Stimulated activated CD4-positive, alpha-beta T cell treated with anti-CD3 and anti-CD28 coated beads, Interleukin-1b, Interleukin-23, amount 100 ng/mL, for 4 hours (primary cell): ENCODE data around the gene FAM83E.
"Not testable (repeated sequence)": the region's sequence is repeated elsewhere in the genome, so short reads cannot be mapped to it uniquely, and the experiment has no call there.

Source experiments
- DNase-seq, 2 donors: peaks; one replicate each; pipeline ENCODE4 v3.0.0-alpha.2; 2020; ENCODE audit warnings: low read depth in 2 of 2

FAM83E gene

DNA sequence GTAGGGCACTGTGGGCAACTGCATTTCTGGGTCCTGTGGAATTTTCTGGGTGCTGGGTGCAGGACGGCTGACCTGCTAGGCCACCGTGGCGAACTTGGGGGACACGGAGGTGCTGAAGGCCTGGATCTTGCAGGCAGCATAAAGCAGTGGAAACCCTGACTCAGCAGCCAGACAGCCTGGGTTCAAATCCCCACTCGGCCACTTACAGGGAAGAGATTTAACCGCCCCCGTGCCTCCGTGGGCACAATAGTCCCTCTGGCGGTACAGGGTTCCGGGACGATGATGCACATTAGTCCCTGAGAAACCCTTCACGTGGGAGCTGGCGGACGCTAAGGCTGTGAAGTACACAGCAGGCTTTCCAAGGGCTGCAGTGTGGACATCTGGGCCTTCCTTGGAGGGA, 3.0 kb downstream of the FAM83E start:
- no peak for DNase-seq

DNA sequence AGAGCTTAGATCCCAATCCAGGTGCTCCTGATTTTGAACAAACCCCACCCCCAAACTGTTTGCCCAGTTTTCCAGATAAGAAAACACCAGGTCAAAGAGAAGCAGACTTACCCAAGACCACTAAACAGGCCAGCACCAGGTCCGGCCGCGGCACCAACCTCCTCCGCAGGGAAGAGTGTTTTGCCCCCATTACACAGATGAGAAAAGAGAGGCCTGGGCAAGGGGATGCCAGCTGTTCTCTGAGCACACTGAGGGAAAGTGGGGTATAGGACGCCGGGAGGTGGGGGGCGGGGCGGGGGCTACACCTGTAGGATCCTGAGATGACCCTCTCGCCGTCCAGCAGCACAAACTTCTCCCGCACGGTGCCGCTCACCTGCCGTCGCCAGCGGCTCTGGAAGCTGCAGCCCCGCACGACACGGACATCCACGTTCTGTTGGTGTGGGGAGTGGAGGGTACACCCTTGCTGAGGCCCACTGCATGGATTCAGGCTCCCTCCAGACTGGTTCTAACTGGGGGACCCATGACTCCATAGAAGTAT, 5.2 kb downstream of the FAM83E start:
- DNase-seq, result no peak

- no peak for DNase-seq
Measured at GRCh38 chr19:48608798-48609263, 6.0 kb downstream of the FAM83E start.

DNA sequence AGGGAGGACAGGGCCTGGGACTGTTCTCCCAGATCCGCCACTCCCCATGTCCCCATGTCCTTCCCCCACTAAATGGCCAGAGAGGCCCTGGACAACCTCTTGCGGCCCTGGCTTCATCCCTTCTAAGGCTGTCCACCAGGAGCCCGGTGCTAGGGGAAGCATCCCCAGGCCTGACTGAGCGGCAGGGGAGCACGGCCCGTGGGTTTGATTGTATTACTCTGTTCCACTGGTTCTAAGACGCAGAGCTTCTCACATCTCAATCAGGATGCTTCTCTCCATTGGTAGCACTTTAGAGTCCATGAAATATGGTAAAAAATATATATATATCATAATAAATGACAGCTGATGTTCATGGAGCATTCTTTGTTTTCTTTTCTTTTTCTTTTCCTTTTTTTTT, 7.5 kb downstream of the FAM83E start:
- DNase-seq, result no peak

- no peak for DNase-seq
Measured at GRCh38 chr19:48606463-48607358, 8.2 kb downstream of the FAM83E start, which contains the start of gene SPACA4. Gene SPACA4, plus strand, starts transcription at chr19:48606742. Its CDS starts 237 bp downstream, at chr19:48606979.

GRCh38 chr19:48603850-48604249, 11.0 kb downstream of the FAM83E start:
- DNase-seq, result no peak

GRCh38 chr19:48603449-48603848, 11.4 kb downstream of the FAM83E start:
- DNase-seq, result no peak

- no peak for DNase-seq
Measured at GRCh38 chr19:48603001-48603400, 11.9 kb downstream of the FAM83E start.

DNA sequence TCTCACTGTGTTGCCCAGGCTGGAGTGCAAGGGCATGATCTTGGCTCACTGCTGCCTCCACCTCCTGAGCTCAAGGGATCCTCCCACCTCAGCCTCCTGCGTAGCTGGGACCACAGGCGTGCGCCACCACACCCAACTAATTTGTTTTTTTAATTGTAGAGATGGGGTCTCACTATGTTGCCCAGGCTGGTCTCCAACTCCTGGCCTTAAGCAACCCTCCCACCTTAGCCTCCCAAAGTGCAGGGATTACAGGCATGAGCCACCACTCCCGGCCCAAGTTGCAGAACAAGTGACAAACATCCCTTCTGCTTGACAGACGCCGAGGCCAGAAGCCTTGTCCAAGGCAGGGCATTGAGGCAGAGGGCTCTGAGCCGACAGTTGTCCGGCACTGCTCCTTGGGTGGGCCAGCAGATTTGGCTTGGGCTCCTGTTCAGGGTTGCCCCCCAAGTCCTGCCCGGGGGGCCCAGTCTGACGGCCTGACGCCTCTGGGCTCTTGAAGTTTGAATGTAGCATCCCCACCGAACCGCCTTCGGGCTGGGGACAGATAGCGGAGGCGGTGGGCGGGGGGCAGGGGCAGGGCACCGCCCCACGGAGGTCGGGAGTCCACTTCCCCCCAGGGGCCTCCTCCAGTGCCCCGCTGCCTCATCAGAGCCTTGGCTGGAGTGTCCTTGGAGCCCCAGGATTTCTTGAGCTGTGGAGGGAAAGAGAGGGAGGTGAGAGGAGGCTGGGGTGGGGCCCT, 14.0 kb downstream of the FAM83E start:
- DNase-seq, result no peak

DNA sequence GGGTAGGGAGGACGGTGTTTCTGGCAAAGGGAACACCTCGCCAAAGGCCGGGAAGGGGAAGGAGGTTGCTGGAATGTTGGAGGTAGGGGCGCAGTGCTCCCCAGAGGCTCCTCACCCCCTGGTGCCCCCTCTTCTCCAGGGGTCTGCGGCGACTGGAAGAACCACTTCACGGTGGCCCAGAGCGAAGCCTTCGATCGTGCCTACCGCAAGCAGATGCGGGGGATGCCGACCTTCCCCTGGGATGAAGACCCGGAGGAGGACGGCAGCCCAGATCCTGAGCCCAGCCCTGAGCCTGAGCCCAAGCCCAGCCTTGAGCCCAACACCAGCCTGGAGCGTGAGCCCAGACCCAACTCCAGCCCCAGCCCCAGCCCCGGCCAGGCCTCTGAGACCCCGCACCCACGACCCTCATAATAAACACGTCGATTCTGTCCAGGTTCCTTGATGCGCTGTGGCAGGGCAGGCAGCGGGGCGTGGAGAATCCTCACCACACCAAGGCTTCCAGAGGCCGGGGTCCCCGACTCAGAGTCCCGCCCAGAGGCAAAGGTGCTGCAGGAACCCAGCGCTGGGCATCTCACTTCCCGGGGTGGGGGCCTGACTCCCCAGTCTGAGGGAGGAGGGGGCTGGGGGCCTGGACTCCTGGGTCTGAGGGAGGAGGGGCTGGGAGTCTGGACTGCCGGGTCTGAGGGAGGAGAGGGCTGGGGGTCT, 15.7 kb downstream of the FAM83E start:
- DNase-seq, result no peak

GRCh38 chr19:48596679-48597465, 18.0 kb downstream of the FAM83E start:
- DNase-seq, result no peak

DNA sequence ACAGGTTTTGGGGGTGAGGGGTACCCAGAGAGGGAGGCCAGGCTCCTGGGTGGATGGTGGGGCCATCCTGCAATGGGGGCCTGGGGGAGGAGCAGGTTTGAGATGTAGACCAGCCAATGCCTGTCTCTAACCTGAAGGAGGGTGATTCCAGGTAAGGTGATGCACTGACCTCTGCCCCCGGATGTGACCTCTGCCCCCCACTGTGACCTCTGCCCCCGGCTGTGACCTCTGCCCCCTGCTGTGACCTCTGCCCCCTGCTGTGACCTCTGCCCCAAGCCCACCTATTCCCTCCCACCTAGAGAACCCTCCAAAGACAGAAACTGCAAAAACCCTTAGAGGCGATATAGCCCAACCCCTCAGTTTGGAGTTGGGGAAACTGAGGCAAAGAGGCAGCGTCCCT, 18.6 kb downstream of the FAM83E start:
- DNase-seq, result no peak

DNA sequence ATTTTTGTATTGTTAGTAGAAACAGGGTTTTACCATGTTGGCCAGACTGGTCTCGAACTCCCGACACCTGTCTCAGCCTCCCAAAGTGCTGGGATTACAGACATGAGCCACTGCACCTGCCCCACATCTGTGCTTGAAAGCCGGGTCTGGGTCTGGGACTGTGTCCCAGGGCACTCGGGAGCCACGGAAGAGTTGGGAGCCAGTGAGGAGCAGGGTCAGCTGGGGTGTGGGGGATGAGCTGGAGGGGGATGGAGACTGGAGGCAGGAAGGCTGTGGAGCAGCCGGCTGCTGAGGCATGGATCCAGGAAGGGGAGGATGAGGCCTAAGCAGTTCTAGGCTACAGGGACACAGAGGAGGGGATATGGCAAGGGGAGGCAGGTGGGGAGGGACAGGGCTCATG, 19.0 kb downstream of the FAM83E start:
- DNase-seq, result no peak

DNA sequence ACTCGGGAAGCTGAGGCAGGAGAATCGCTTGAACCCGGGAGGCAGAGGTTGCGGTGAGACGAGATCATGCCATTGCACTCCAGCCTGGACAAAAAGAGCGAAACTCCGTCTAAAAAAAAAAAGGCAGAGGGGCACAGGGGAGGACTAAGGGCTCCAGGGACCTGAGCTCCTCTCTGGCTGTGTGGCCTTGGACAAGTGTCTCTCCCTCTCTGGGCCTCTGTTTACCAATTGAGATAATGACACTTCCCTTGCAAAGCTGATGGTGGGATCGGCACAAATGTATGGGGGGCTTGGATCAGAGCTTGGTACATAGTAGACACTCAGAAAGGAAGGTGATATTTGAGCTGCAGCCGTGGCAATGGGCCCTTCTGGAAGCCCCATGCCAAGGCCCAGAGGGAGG, 19.7 kb downstream of the FAM83E start:
- no peak for DNase-seq

GRCh38 chr19:48591021-48591420, 23.9 kb downstream of the FAM83E start:
- no peak for DNase-seq

DNA sequence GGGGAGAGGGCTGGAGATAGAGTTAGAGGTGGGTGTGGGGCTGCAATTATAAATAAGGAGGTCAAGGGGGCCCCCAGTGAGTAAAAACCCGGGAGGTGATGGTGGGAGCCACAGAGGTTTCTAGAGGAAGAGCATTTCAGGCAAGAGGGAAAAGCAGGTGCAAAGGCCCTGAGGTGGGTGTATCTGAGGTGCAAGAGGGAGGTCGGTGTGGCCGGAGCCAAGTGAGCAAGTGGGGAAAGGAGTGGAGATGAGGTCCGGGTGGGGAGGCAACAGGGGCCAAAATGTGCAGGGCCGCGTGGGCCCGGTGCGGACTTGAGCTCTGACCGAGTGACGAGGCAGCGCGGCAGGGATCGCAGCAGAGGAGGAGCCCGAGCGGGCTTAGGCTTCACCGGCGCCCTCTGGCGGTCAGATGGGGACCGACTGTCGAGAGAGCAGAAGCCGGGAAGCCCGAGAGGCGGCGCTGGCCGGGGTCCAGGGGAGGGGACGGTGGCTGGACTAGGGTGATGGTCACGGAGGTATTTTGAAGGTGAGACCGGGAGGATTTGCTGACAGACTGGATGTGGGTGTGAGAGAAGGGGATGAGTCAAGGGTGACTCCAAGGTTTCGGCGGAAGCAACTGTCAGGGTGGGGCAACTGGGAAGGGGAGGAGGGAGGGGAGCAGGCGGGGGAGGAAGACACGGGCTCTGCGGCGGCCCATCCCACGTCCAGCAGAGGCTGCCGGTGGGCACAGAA, 26.0 kb downstream of the FAM83E start:
- DNase-seq, result peak; percentile 76 to 86

DNA sequence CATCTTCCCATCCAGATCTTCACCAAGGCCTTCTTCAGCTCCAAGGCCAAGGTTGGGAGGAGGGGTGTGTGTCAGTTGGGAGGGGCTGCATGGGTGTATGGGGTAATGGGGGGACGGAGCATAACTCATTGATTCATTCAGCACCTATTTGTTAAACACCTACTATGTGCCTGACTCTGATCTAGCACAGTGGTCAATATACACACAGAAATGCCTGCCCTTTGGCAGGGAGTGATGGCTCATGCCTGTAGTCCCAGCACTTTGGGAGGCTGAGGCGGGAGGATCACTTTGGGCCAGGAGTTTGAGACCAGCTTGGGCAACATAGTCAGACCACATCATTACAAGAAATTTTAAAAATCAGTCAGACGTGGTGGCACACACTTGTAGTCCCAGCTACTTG, 27.5 kb downstream of the FAM83E start:
- no peak for DNase-seq

DNA sequence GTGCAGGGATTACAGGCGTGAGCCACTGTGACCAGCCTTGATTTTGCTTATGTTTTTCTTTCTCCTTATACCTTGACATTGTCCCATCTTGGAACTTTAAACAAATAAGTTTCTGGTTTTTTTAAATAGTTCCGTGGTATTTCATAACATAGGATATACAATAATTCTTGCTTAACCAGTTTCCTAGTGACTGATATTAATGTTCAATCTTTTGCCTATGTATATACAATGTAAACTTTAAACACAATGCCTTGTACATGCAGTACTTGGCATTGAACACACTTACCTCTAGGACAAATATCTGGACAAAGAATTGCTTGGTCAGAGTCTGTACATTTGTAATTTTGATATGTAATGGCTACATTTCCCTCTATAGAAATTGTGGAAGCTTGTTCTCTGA, 32.7 kb downstream of the FAM83E start:
- DNase-seq, result no peak

DNA sequence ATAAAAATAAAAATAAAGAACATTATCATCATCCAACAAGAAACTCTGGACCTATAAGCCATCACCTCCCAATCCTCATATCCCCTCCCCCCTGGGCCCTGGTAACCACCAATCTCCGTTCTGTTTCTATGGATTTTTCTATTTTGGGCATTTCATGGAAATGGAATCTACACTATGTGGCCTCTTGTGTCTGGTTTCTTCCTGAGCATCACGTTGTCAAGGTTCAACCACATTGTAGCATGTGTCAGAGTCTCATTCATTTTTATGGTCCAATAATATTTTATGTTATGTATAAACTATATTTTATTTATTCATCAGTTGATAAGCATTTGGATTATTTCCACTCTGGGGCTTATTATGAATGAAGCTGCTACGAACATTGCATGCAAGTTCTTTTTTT, 36.0 kb downstream of the FAM83E start:
- no peak for DNase-seq

DNA sequence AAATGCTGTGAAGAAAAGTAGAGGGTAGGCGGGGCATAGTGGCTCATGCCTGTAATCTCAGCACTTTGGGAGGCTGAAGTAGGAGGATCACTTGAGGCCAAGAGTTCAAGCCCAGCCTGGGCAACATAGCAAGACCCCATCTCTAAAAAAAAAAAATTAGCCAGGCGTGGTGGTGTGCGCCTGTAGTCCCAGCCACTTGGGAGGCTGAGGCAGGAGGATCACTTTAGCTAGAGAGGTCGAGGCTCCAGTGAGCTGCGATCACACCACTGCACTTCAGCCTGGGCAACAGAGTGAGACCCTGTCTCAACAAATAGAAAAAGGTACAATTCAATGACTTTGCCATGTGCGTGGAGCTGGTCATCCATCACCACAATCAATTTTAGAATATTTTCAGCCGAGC, 37.0 kb downstream of the FAM83E start:
- DNase-seq, result not testable (repeated sequence)
